ENCODE data around the gene ADAMTS20. TPM values are rescaled to one million over a fixed set of nuclear protein-coding genes. Genes with fewer than 3 reads are reported as not detected.
A peak's percentile ranks its signal among the peaks of the same experiment; 100 is the strongest.
"Not testable (repeated sequence)": the region's sequence is repeated elsewhere in the genome, so short reads cannot be mapped to it uniquely, and the experiment has no call there.

The ADAMTS20 gene
- polyA plus RNA-seq, 1 experiment: not detected

- CTCF ChIA-PET: no interaction called here
- POLR2A ChIA-PET: no interaction called here
These were observed 207.0 kb downstream of the ADAMTS20 start for GRCh38 chr12:43345023-43345422.

DNA sequence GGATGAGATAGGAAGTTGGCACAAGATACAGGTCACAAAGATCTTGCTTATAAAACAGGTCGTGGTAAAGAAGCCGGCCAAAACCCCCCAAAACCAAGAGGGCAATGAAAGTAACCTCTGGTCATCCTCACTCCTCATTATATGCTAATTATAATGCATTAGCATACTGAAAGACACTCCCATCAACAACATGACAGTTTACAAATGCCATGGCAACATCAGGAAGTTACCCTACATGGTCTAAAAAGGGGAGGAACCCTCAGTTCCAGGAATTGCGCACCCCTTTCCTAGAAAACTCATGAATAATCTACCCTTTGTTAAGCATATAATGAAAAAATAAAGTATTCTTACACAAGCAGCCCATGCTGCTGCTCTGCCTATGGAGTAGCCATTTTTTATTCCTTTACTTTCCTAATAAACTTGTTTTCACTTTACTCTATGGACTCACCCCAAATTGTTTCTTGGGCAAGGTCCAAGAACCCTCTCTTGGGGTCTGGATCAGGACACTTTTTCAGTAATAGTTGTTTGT lies 210.2 kb downstream of the ADAMTS20 start:
- CTCF ChIA-PET: interaction anchor here (0.7 kb wide), 1 partner anchor 1318 kb away, joined by 3 read pairs; no protein-coding TSS in a partner anchor
- DNase-seq (ENCODE audit: low read depth); H3K36me3 ChIP-seq (ENCODE audit: control insufficient read depth, insufficient read depth, low read length); POLR2A ChIA-PET; H3K4me3 ChIP-seq (ENCODE audit: low read depth, low read length); H3K27me3 ChIP-seq (ENCODE audit: control insufficient read depth, insufficient read depth, low read length): not testable (repeated sequence)

More at GRCh38 chr12:43345023-43345422, 207.0 kb downstream of the ADAMTS20 start:
- TF ChIP-seq, protein P1, sequence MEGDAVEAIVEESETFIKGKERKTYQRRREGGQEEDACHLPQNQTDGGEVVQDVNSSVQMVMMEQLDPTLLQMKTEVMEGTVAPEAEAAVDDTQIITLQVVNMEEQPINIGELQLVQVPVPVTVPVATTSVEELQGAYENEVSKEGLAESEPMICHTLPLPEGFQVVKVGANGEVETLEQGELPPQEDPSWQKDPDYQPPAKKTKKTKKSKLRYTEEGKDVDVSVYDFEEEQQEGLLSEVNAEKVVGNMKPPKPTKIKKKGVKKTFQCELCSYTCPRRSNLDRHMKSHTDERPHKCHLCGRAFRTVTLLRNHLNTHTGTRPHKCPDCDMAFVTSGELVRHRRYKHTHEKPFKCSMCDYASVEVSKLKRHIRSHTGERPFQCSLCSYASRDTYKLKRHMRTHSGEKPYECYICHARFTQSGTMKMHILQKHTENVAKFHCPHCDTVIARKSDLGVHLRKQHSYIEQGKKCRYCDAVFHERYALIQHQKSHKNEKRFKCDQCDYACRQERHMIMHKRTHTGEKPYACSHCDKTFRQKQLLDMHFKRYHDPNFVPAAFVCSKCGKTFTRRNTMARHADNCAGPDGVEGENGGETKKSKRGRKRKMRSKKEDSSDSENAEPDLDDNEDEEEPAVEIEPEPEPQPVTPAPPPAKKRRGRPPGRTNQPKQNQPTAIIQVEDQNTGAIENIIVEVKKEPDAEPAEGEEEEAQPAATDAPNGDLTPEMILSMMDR (IDR thresholded peaks at IDR 0.05; ENCODE audit: insufficient read depth, low read depth, low read length): no peak
- Histone ChIP-seq H3K36me3 (ENCODE audit: control insufficient read depth, insufficient read depth, low read length) (no peaks in the 10 kb centered on the region), H3K27me3 (ENCODE audit: control insufficient read depth, insufficient read depth, low read length) (no peaks in the 10 kb centered on the region), H3K4me3 (ENCODE audit: low read depth, low read length) (no peak overlapping the region)
- DNase-seq (ENCODE audit: low read depth): no peak

DNA sequence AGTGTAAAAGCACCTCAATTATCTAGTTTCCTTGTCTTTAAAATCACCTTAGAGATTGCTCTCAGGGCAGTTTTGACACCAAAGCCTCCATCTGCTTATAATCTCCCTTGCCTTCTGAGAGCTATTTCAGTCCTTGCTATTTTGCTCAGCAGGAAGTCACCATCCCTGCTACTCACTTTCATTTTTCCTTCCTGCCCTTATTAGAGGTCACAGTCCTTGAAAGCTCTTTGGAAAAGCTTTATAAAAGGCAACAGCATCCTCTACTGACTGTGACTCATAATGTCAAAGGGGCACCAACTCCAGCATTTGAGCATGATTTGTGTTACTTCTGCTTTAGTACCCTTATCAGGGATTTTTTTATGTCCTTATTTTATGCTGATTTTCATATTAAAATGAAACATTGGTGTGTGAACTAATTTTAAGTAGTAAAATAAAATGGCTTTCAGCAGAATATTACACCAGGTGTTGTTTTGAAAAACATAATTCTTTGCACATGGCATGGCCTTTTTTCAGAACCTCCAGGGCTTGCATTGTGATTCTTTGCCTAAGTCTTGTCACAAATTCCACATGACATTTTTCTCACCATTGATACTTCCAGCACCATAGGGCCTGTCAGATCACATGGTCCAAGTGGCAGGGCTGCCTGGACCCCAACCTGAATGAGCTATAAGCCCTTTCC lies 213.0 kb downstream of the ADAMTS20 start:
- DNase-seq (ENCODE audit: low read depth): peak; percentile 48
- POLR2A ChIA-PET: no interaction called here
- no peak overlapping the region for H3K4me3 ChIP-seq (ENCODE audit: low read depth, low read length)
- TF ChIP-seq, protein P1 (IDR thresholded peaks at IDR 0.05; ENCODE audit: insufficient read depth, low read depth, low read length): peak; percentile 61
- CTCF ChIA-PET: interaction anchor here (0.6 to 2.0 kb wide), 17 partner anchors 8 to 1650 kb away, joined by 3 to 8 read pairs (median 3); no protein-coding TSS in a partner anchor
- no peaks in the 10 kb centered on the region for H3K27me3 ChIP-seq (ENCODE audit: control insufficient read depth, insufficient read depth, low read length)
- H3K36me3 ChIP-seq (ENCODE audit: control insufficient read depth, insufficient read depth, low read length): no peaks in the 10 kb centered on the region

- CTCF ChIA-PET: interaction anchor here (0.7 to 2.0 kb wide), 21 partner anchors 9 to 1129 kb away, joined by 3 to 8 read pairs (median 3); no protein-coding TSS in a partner anchor
- H3K36me3 ChIP-seq (ENCODE audit: control insufficient read depth, insufficient read depth, low read length): no peaks in the 10 kb centered on the region
- POLR2A ChIA-PET: no interaction called here
- H3K27me3 ChIP-seq (ENCODE audit: control insufficient read depth, insufficient read depth, low read length): no peaks in the 10 kb centered on the region
- peak; percentile 28 for DNase-seq (ENCODE audit: low read depth)
- TF ChIP-seq, protein P1 (IDR thresholded peaks at IDR 0.05; ENCODE audit: insufficient read depth, low read depth, low read length): no peak
- no peak overlapping the region for H3K4me3 ChIP-seq (ENCODE audit: low read depth, low read length)
These were observed 214.2 kb downstream of the ADAMTS20 start for GRCh38 chr12:43337571-43338444.

GRCh38 chr12:43336962-43337555 lies 214.9 kb downstream of the ADAMTS20 start:
- no peak overlapping the region for H3K4me3 ChIP-seq (ENCODE audit: low read depth, low read length)
- no peaks in the 10 kb centered on the region for H3K36me3 ChIP-seq (ENCODE audit: control insufficient read depth, insufficient read depth, low read length)
- ChIA-PET CTCF (interaction anchor here (0.8 to 2.0 kb wide), 17 partner anchors 10 to 1128 kb away, joined by 3 to 8 read pairs (median 5); no protein-coding TSS in a partner anchor), POLR2A (no interaction called here)
- H3K27me3 ChIP-seq (ENCODE audit: control insufficient read depth, insufficient read depth, low read length): no peaks in the 10 kb centered on the region
- no peak for DNase-seq (ENCODE audit: low read depth)
- TF ChIP-seq, protein P1 (IDR thresholded peaks at IDR 0.05; ENCODE audit: insufficient read depth, low read depth, low read length): peak; percentile 49

Measured in BJ (cell line).